Mammary epithelial cell (primary cell): Measurements from ENCODE around the gene VIL1.

ENCODE experiments used
- CTCF ChIP-seq, 2 donors: IDR thresholded peaks in 1 of 2; conservative IDR thresholded peaks in 1 of 2; 2 replicates each; pipeline ENCODE4 v1.5.1; 2011 to 2012; ENCODE audit warnings: inconsistent platforms in 2 of 2, low read length in 2 of 2, mild to moderate bottlenecking in 2 of 2, control low read depth in 1 of 2, low read depth in 1 of 2; ENCODE audit not compliant: insufficient read depth in 1 of 2; ENCODE audit errors: extremely low read depth in 1 of 2
- EZH2 ChIP-seq: IDR thresholded peaks from 2 replicates; pipeline ENCODE4 v1.6.1; 2012; ENCODE audit warnings: low read length, inconsistent platforms, borderline replicate concordance

- no peak for TF ChIP-seq CTCF (conservative IDR thresholded peaks at IDR 0.05 in 1 of 2, IDR thresholded peaks at IDR 0.05 in 1 of 2; ENCODE audit: extremely low read depth in 1 of 2, insufficient read depth in 1 of 2, low read depth in 1 of 2, low read length in 2 of 2)
- no peak for TF ChIP-seq EZH2
Measured at GRCh38 chr2:218401890-218402289, 17.0 kb upstream of the VIL1 start.
